ENCODE data around the gene ENPP6. TPM values are rescaled to one million over a fixed set of nuclear protein-coding genes. Genes with fewer than 3 reads are reported as not detected.

The ENPP6 gene
- total RNA-seq, 1 donor: not detected

- Histone ChIP-seq H4K20me1 (ENCODE audit: insufficient read depth, low read length) (no peaks in the 10 kb centered on the region), H3K27ac (ENCODE audit: low read depth, low read length) (no peak overlapping the region), H3K4me1 (ENCODE audit: insufficient read depth, low read length) (no peaks in the 10 kb centered on the region), H3K4me2 (ENCODE audit: insufficient read depth, low read length) (no peak overlapping the region), H3K9me3 (ENCODE audit: low read depth, low read length) (no peaks in the 10 kb centered on the region), H2AFZ (ENCODE audit: low read length) (no peak overlapping the region), H3K79me2 (ENCODE audit: insufficient read depth, low read length) (no peaks in the 10 kb centered on the region), H3K27me3 (ENCODE audit: insufficient read depth, low read length) (no peaks in the 10 kb centered on the region), H3K36me3 (ENCODE audit: insufficient read depth, low read length) (no peaks in the 10 kb centered on the region), H3K4me3 (ENCODE audit: insufficient read depth, low read length) (no peak overlapping the region)
- TF ChIP-seq CTCF (IDR thresholded peaks at IDR 0.05; ENCODE audit: extremely low read depth, low read depth, low read length): no peak
- no peak for DNase-seq (ENCODE audit: insufficient read length, low spot score, missing footprints)
These were observed 16.5 kb downstream of the ENPP6 start for GRCh38 chr4:184201179-184201578.

- H3K27me3 ChIP-seq (ENCODE audit: insufficient read depth, low read length): no peaks in the 10 kb centered on the region
- no peaks in the 10 kb centered on the region for H3K4me1 ChIP-seq (ENCODE audit: insufficient read depth, low read length)
- H3K27ac ChIP-seq (ENCODE audit: low read depth, low read length): no peak overlapping the region
- TF ChIP-seq CTCF (IDR thresholded peaks at IDR 0.05; ENCODE audit: extremely low read depth, low read depth, low read length): no peak
- H3K4me2 ChIP-seq (ENCODE audit: insufficient read depth, low read length): no peak overlapping the region
- H3K36me3 ChIP-seq (ENCODE audit: insufficient read depth, low read length): no peaks in the 10 kb centered on the region
- no peaks in the 10 kb centered on the region for H3K9me3 ChIP-seq (ENCODE audit: low read depth, low read length)
- no peaks in the 10 kb centered on the region for H3K79me2 ChIP-seq (ENCODE audit: insufficient read depth, low read length)
- H3K4me3 ChIP-seq (ENCODE audit: insufficient read depth, low read length): no peak overlapping the region
- H4K20me1 ChIP-seq (ENCODE audit: insufficient read depth, low read length): no peaks in the 10 kb centered on the region
- no peak overlapping the region for H2AFZ ChIP-seq (ENCODE audit: low read length)
- no peak for DNase-seq (ENCODE audit: insufficient read length, low spot score, missing footprints)
These were observed 17.4 kb downstream of the ENPP6 start for GRCh38 chr4:184200296-184200695.

GRCh38 chr4:184199780-184200179 lies 17.9 kb downstream of the ENPP6 start:
- H3K79me2 ChIP-seq (ENCODE audit: insufficient read depth, low read length): no peaks in the 10 kb centered on the region
- H2AFZ ChIP-seq (ENCODE audit: low read length): no peak overlapping the region
- H3K27ac ChIP-seq (ENCODE audit: low read depth, low read length): no peak overlapping the region
- no peaks in the 10 kb centered on the region for H4K20me1 ChIP-seq (ENCODE audit: insufficient read depth, low read length)
- no peak overlapping the region for H3K4me3 ChIP-seq (ENCODE audit: insufficient read depth, low read length)
- no peaks in the 10 kb centered on the region for H3K36me3 ChIP-seq (ENCODE audit: insufficient read depth, low read length)
- H3K9me3 ChIP-seq (ENCODE audit: low read depth, low read length): no peaks in the 10 kb centered on the region
- H3K4me2 ChIP-seq (ENCODE audit: insufficient read depth, low read length): no peak overlapping the region
- H3K27me3 ChIP-seq (ENCODE audit: insufficient read depth, low read length): no peaks in the 10 kb centered on the region
- TF ChIP-seq CTCF (IDR thresholded peaks at IDR 0.05; ENCODE audit: extremely low read depth, low read depth, low read length): no peak
- no peaks in the 10 kb centered on the region for H3K4me1 ChIP-seq (ENCODE audit: insufficient read depth, low read length)
- DNase-seq (ENCODE audit: insufficient read length, low spot score, missing footprints): no peak

GRCh38 chr4:184198190-184198589 lies 19.5 kb downstream of the ENPP6 start:
- TF ChIP-seq CTCF (IDR thresholded peaks at IDR 0.05; ENCODE audit: extremely low read depth, low read depth, low read length): no peak
- Histone ChIP-seq H3K4me3 (ENCODE audit: insufficient read depth, low read length) (no peak overlapping the region), H4K20me1 (ENCODE audit: insufficient read depth, low read length) (no peaks in the 10 kb centered on the region), H3K79me2 (ENCODE audit: insufficient read depth, low read length) (no peaks in the 10 kb centered on the region), H2AFZ (ENCODE audit: low read length) (no peak overlapping the region), H3K27me3 (ENCODE audit: insufficient read depth, low read length) (no peaks in the 10 kb centered on the region), H3K27ac (ENCODE audit: low read depth, low read length) (no peak overlapping the region), H3K4me2 (ENCODE audit: insufficient read depth, low read length) (no peak overlapping the region), H3K36me3 (ENCODE audit: insufficient read depth, low read length) (no peaks in the 10 kb centered on the region), H3K9me3 (ENCODE audit: low read depth, low read length) (no peaks in the 10 kb centered on the region), H3K4me1 (ENCODE audit: insufficient read depth, low read length) (no peaks in the 10 kb centered on the region)
- DNase-seq (ENCODE audit: insufficient read length, low spot score, missing footprints): no peak

Measured in osteoblast (primary cell).